ENCODE data around the gene NKX1-1. TPM values are rescaled to one million over a fixed set of nuclear protein-coding genes. Genes with fewer than 3 reads are reported as not detected.

The NKX1-1 gene
- polyA plus RNA-seq, 2 of the 4 experiments (the other 2 are of a cell fraction): not detected

- no peaks in the 10 kb centered on the region for H3K9me3 ChIP-seq
- DNase-seq (ENCODE audit: low read depth in 1 of 2, low spot score in 1 of 2): no peak
- FAIRE-seq: no peak
- 86% methylated on average over 5 of the region's 23 CpGs for WGBS (ENCODE audit: missing lambda C conversion rate)
- no peak overlapping the region for H3K4me3 ChIP-seq
- H3K27ac ChIP-seq: no peak overlapping the region
- ChIA-PET CTCF (interaction anchor here (1.5 to 2.3 kb wide), 2 partner anchors 20 to 137 kb away, joined by 3 to 9 read pairs; no protein-coding TSS in a partner anchor), POLR2A (no interaction called here)
- no peaks in the 10 kb centered on the region for H3K4me1 ChIP-seq
- TF ChIP-seq PHF8 (IDR thresholded peaks at IDR 0.05; ENCODE audit: borderline replicate concordance, low read depth) (no peak), POLR2A (IDR thresholded peaks at IDR 0.05; ENCODE audit: low read length) (no peak), CHD2 (IDR thresholded peaks at IDR 0.05; ENCODE audit: low read length, partially characterized antibody) (no peak), ZFP36 (IDR thresholded peaks at IDR 0.05; ENCODE audit: borderline replicate concordance, partially characterized antibody) (no peak), CTCF (IDR thresholded peaks at IDR 0.05) (no peak), EHF (CRISPR knock-in tag; IDR thresholded peaks at IDR 0.05) (no peak), FOSB (CRISPR knock-in tag; IDR thresholded peaks at IDR 0.05) (no peak), SMC3 (IDR thresholded peaks at IDR 0.05) (no peak), RCOR1 (IDR thresholded peaks at IDR 0.05; ENCODE audit: low read depth, low read length) (no peak), RNF2 (IDR thresholded peaks at IDR 0.05; ENCODE audit: borderline replicate concordance, low read depth) (no peak), GATA3 (IDR thresholded peaks at IDR 0.05; ENCODE audit: borderline replicate concordance) (no peak), HOXB5 (CRISPR knock-in tag; IDR thresholded peaks at IDR 0.05) (no peak), KDM1A (IDR thresholded peaks at IDR 0.05; ENCODE audit: low read depth) (no peak)
- no peak overlapping the region for H3K4me2 ChIP-seq
- no peak for ATAC-seq
These were observed 29.8 kb downstream of the NKX1-1 start for GRCh38 chr4:1376391-1376840.

- no CpG with 5 or more reads among the region's 17 CpGs for WGBS (ENCODE audit: missing lambda C conversion rate)
- Histone ChIP-seq H3K4me2 (no peak overlapping the region), H3K9me3 (no peaks in the 10 kb centered on the region), H3K4me3 (no peak overlapping the region), H3K27ac (no peak overlapping the region), H3K4me1 (no peaks in the 10 kb centered on the region)
- FAIRE-seq (no peak), DNase-seq (ENCODE audit: low read depth in 1 of 2, low spot score in 1 of 2) (no peak), ATAC-seq (no peak)
- ChIA-PET POLR2A (no interaction called here), CTCF (interaction anchor here (1.5 to 2.3 kb wide), 2 partner anchors 20 to 138 kb away, joined by 3 to 9 read pairs; no protein-coding TSS in a partner anchor)
- TF ChIP-seq JUNB (IDR thresholded peaks at IDR 0.05) (no peak), SMC3 (IDR thresholded peaks at IDR 0.05) (no peak), KDM5A (IDR thresholded peaks at IDR 0.05) (no peak), MYC (IDR thresholded peaks at IDR 0.05; ENCODE audit: borderline replicate concordance, low read length) (no peak), HDAC2 (IDR thresholded peaks at IDR 0.05) (no peak), SREBF2 (IDR thresholded peaks at IDR 0.05) (no peak), POLR2A (IDR thresholded peaks at IDR 0.05; ENCODE audit: low read length) (no peak), NR3C1 (IDR thresholded peaks at IDR 0.05) (no peak), HOXB13 (CRISPR knock-in tag; IDR thresholded peaks at IDR 0.05; ENCODE audit: low read depth) (no peak), CBX8 (IDR thresholded peaks at IDR 0.05) (no peak), MAZ (IDR thresholded peaks at IDR 0.05; ENCODE audit: borderline replicate concordance, low read depth, low read length) (no peak), CHD4 (IDR thresholded peaks at IDR 0.05; ENCODE audit: borderline replicate concordance) (no peak), RARB (CRISPR knock-in tag; IDR thresholded peaks at IDR 0.05) (no peak), ZFP36 (IDR thresholded peaks at IDR 0.05; ENCODE audit: borderline replicate concordance, partially characterized antibody) (no peak), POLR2AphosphoS2 (conservative IDR thresholded peaks at IDR 0.05; ENCODE audit: low read length) (no peak)
These were observed 30.4 kb downstream of the NKX1-1 start for GRCh38 chr4:1375761-1376322.
